MM.1S (cell line): Measurements from ENCODE around the gene USP20.
A peak's percentile ranks its signal among the peaks of the same experiment; 100 is the strongest.

ENCODE experiments used
- EZH2 ChIP-seq: fragments of 300-600 bp; sonication (generic); optimal IDR thresholded peaks from 2 replicates; pipeline ENCODE3; 2017; ENCODE audit warnings: low read depth, mild to moderate bottlenecking, antibody characterized with exemption, low read length, mixed read lengths
- EZH2phosphoT487 ChIP-seq: fragments of 300-600 bp; sonication (generic); IDR thresholded peaks from 2 replicates; pipeline ENCODE4 v1.6.1; 2018; ENCODE audit warnings: antibody characterized with exemption, low read length
- TF ChIP-seq, protein P1 (sequence below): fragments of 300-600 bp; sonication (generic); IDR thresholded peaks from 2 replicates; pipeline ENCODE4 v1.5.1; 2016; ENCODE audit warnings: antibody characterized with exemption, low read length, mixed read lengths

GRCh38 chr9:129887334-129888292 is 52.4 kb downstream of the USP20 start:
- TF ChIP-seq, protein P1, sequence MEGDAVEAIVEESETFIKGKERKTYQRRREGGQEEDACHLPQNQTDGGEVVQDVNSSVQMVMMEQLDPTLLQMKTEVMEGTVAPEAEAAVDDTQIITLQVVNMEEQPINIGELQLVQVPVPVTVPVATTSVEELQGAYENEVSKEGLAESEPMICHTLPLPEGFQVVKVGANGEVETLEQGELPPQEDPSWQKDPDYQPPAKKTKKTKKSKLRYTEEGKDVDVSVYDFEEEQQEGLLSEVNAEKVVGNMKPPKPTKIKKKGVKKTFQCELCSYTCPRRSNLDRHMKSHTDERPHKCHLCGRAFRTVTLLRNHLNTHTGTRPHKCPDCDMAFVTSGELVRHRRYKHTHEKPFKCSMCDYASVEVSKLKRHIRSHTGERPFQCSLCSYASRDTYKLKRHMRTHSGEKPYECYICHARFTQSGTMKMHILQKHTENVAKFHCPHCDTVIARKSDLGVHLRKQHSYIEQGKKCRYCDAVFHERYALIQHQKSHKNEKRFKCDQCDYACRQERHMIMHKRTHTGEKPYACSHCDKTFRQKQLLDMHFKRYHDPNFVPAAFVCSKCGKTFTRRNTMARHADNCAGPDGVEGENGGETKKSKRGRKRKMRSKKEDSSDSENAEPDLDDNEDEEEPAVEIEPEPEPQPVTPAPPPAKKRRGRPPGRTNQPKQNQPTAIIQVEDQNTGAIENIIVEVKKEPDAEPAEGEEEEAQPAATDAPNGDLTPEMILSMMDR, result peak; percentile 51
- TF ChIP-seq EZH2 (no peak), EZH2phosphoT487 (no peak)
